ENCODE measurements around the gene PNPLA3. TPM values are rescaled to one million over a fixed set of nuclear protein-coding genes. Genes with fewer than 3 reads are reported as not detected.
A peak's percentile ranks its signal among the peaks of the same experiment; 100 is the strongest.

The PNPLA3 gene
- total and polyA plus RNA-seq, 2 donors from 2014 or later, result 0.54 to 1.2 TPM

DNA sequence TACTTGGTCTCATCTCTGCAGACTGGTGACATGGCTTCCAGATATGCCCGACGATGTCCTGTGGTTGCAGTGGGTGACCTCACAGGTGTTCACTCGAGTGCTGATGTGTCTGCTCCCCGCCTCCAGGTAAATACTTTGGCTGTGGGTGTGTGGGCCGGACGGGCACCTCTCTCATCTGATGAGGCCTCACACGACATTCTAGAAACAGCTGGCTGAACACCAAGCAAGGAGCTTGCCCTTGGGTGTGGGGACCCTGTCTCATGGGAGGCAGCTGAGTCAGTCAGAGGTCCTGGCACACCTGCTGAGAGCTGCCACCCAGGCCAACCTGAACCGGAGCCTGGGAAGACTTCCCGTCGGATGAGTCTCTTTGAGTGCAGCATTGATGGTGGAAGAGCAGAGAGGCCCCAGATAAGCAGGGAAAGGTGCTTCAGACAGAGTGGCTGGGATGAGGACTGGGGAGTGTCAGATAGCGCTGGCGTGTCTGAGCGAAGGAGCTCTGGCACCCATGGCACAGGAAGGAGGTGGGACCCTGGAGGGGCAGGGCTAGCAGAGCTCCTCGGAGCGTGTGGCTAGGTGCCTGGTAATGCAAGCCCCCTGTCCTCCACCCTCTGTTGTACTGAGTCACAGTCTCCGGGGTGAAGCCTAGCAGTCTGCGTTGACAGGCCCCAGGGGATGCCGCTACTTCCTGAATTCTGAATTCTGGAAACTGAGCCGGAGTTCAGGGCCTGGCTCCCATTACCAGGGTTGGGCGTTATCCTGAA is 21.2 kb downstream of the PNPLA3 start:
- H3K4me1 ChIP-seq (ENCODE audit: control insufficient read depth in 2 of 3, insufficient read depth in 2 of 3, low read depth in 1 of 3, low read length in 3 of 3), result no peaks in the 10 kb centered on the region
- DNase-seq (no peak), FAIRE-seq (no peak)
- H3K4me3 ChIP-seq (ENCODE audit: low read length in 3 of 3), result no peak overlapping the region
- TF ChIP-seq, protein P1, sequence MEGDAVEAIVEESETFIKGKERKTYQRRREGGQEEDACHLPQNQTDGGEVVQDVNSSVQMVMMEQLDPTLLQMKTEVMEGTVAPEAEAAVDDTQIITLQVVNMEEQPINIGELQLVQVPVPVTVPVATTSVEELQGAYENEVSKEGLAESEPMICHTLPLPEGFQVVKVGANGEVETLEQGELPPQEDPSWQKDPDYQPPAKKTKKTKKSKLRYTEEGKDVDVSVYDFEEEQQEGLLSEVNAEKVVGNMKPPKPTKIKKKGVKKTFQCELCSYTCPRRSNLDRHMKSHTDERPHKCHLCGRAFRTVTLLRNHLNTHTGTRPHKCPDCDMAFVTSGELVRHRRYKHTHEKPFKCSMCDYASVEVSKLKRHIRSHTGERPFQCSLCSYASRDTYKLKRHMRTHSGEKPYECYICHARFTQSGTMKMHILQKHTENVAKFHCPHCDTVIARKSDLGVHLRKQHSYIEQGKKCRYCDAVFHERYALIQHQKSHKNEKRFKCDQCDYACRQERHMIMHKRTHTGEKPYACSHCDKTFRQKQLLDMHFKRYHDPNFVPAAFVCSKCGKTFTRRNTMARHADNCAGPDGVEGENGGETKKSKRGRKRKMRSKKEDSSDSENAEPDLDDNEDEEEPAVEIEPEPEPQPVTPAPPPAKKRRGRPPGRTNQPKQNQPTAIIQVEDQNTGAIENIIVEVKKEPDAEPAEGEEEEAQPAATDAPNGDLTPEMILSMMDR (IDR thresholded peaks at IDR 0.05; ENCODE audit: borderline replicate concordance, extremely low read depth, insufficient read depth), result no peak
- no peaks in the 10 kb centered on the region for H3K9me3 ChIP-seq (ENCODE audit: control insufficient read depth in 2 of 3, insufficient read depth in 1 of 3, low read length in 3 of 3)
- H3K9ac ChIP-seq (ENCODE audit: low read length in 3 of 3), result no peak overlapping the region
- intact Hi-C loops (cut with DNase I), result no loop called here
- H3K27me3 ChIP-seq (ENCODE audit: control insufficient read depth, insufficient read depth, low read length), result no peaks in the 10 kb centered on the region
- H3K27ac ChIP-seq (ENCODE audit: low read depth in 2 of 2, low read length in 2 of 2), result no peak overlapping the region
- H3K36me3 ChIP-seq (ENCODE audit: control insufficient read depth in 2 of 3, insufficient read depth in 3 of 3, low read length in 3 of 3), result peaks cover 0 to 10% (median 5%) of the 10 kb centered on the region in 3 donors

DNA sequence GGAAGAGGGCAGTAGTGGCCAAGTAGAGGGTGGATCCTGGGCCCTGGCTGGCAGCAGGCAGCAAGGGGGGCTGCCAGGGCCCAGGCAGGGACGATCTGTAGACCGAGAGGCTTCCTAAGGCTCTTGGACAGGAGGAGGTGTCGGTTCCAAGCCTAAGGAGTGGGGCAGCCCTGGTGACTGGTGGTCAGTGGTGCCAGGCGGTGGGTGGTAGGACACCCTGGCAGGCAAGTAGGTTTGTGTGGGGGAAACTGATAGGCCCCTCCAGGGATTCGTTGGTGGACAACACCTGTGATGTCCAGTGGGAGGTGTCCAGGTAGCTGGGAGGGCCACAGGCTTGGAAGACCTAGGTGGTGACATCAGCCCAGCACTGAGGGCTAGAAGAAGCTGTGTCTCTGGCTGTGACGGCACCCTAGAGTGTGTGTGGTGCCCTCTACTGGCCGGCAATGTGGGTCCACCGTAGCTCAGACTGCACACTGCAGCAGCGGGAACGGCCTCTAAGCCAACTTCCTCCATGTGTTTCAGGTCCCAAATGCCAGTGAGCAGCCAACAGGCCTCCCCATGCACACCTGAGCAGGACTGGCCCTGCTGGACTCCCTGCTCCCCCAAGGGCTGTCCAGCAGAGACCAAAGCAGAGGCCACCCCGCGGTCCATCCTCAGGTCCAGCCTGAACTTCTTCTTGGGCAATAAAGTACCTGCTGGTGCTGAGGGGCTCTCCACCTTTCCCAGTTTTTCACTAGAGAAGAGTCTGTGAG is 22.2 kb downstream of the PNPLA3 start:
- Histone ChIP-seq H3K4me3 (ENCODE audit: low read length in 3 of 3) (no peak overlapping the region), H3K27me3 (ENCODE audit: control insufficient read depth, insufficient read depth, low read length) (no peaks in the 10 kb centered on the region), H3K4me1 (ENCODE audit: control insufficient read depth in 2 of 3, insufficient read depth in 2 of 3, low read depth in 1 of 3, low read length in 3 of 3) (no peaks in the 10 kb centered on the region), H3K9ac (ENCODE audit: low read length in 3 of 3) (no peak overlapping the region), H3K27ac (ENCODE audit: low read depth in 2 of 2, low read length in 2 of 2) (no peak overlapping the region), H3K36me3 (ENCODE audit: control insufficient read depth in 2 of 3, insufficient read depth in 3 of 3, low read length in 3 of 3) (peaks cover 0 to 10% (median 2%) of the 10 kb centered on the region in 3 donors), H3K9me3 (ENCODE audit: control insufficient read depth in 2 of 3, insufficient read depth in 1 of 3, low read length in 3 of 3) (no peaks in the 10 kb centered on the region)
- peak in 4 of 5 donors; percentile 70 to 83 (median 76) for DNase-seq
- intact Hi-C loops (cut with DNase I), result no loop called here
- FAIRE-seq, result no peak
- TF ChIP-seq, protein P1 (IDR thresholded peaks at IDR 0.05; ENCODE audit: borderline replicate concordance, extremely low read depth, insufficient read depth), result peak; percentile 45

DNA sequence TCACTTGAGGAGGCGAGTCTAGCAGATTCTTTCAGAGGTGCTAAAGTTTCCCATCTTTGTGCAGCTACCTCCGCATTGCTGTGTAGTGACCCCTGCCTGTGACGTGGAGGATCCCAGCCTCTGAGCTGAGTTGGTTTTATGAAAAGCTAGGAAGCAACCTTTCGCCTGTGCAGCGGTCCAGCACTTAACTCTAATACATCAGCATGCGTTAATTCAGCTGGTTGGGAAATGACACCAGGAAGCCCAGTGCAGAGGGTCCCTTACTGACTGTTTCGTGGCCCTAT is 22.7 kb downstream of the PNPLA3 start:
- TF ChIP-seq, protein P1 (IDR thresholded peaks at IDR 0.05; ENCODE audit: borderline replicate concordance, extremely low read depth, insufficient read depth), result no peak
- Histone ChIP-seq H3K9ac (ENCODE audit: low read length in 3 of 3) (no peak overlapping the region), H3K27me3 (ENCODE audit: control insufficient read depth, insufficient read depth, low read length) (no peaks in the 10 kb centered on the region), H3K4me3 (ENCODE audit: low read length in 3 of 3) (no peak overlapping the region), H3K4me1 (ENCODE audit: control insufficient read depth in 2 of 3, insufficient read depth in 2 of 3, low read depth in 1 of 3, low read length in 3 of 3) (no peaks in the 10 kb centered on the region), H3K9me3 (ENCODE audit: control insufficient read depth in 2 of 3, insufficient read depth in 1 of 3, low read length in 3 of 3) (no peaks in the 10 kb centered on the region), H3K27ac (ENCODE audit: low read depth in 2 of 2, low read length in 2 of 2) (no peak overlapping the region), H3K36me3 (ENCODE audit: control insufficient read depth in 2 of 3, insufficient read depth in 3 of 3, low read length in 3 of 3) (peaks cover 0 to 8% (median 2%) of the 10 kb centered on the region in 3 donors)
- intact Hi-C loops (cut with DNase I), result no loop called here
- no peak for FAIRE-seq
- DNase-seq, result peak in 3 of 5 donors; percentile 49 to 64 (median 54)

Data from kidney (tissue), 14 donors.